Measurements from ENCODE around the gene ATOH7.

The ATOH7 gene

DNA sequence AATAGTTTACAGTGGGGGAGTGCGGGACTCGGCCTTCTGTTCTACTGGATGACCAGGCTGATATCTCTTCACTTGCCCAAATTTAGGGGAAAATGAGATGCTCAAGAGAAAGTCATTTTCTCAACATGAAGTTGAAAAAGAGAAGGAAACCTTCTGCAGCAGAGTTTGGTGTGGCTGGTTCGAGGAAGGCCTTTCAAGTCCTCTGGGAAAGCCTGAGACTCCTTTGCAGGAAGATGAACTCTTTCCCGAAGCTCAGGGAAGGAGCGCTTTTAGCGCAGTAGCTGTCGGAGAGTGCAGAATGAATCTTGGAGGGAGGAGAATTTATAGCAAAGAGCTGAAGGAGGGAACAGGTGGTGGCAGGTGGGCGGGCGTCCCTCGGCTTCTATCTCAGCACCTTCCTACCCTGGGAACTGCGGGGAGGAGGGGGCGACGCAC is at the start of gene ATOH7:
Gene ATOH7, minus strand, starts transcription at position 297 of the 435 bp plus-strand sequence. CDS start 436 bp downstream, outside the sequence.
- TF ChIP-seq CTCF (IDR thresholded peaks at IDR 0.05), result no peak

DNA sequence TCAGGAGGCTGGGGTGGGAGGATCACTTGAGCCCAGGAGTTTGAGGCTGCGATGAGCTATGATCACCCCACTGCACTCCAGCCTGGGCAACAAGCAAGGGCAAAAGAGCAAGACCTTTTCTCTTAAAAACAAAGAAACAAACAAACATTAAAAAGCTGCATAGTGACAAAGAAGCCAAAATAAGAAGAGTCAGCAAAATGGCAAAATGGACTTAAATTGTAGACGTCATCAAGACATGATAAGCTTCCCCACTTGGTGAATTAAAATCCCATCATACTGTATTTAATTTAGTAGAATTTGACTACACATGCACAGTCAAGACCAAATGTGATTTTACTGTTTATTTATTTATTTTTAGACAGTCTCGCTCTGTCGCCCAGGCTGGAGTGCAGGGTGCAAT is 48.8 kb upstream of the ATOH7 start:
- no peak for TF ChIP-seq CTCF (IDR thresholded peaks at IDR 0.05)

- no peak for TF ChIP-seq CTCF (IDR thresholded peaks at IDR 0.05)
These were observed 44.3 kb upstream of the ATOH7 start for GRCh38 chr10:68276224-68276623.

DNA sequence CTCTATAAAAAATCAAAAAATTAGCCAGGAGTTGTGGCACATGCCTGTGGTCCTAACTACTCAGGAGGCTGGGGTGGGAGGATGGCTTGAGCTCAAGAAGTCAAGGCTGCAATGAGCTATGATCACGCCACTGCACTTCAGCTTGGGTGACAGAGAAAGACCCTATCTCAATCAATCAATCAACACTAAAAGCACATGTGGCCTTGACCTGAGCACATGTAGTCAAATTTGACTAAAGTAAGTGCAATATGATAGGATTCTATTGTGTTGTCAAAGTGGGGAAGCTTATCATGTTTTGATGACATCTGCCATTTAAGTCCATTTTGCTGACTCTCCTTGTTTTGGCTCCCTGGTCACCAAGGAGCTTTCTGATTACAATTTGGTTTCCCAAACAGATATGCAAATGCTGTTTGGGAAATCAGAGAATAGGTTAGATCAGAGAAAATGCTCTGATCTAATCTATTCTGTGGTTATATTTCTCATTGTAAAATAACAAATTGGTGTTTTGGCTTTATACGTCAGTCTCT is 43.8 kb upstream of the ATOH7 start:
- no peak for TF ChIP-seq CTCF (IDR thresholded peaks at IDR 0.05)

DNA sequence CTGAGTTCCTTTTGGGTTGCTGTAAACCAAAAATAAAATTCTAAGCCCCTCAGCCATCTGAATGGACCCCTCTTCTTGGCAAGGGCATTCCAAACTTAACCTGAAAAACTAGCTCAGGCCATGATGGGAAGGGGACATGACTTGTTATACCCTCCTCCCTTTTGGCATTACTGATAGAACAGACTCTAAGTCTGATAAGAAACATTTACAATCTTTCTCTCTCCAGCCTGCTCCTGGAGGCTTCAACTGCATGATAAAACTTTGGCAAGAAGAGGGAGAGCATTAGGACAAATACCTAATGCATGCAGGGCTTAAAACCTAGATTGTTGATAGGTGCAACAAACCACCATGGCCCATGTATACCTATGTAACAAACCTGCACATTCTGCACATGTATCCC is 40.9 kb upstream of the ATOH7 start:
- TF ChIP-seq CTCF (IDR thresholded peaks at IDR 0.05), result no peak

- no peak for TF ChIP-seq CTCF (IDR thresholded peaks at IDR 0.05)
These were observed 39.4 kb upstream of the ATOH7 start for GRCh38 chr10:68271196-68271882.

- no peak for TF ChIP-seq CTCF (IDR thresholded peaks at IDR 0.05)
These were observed 37.8 kb upstream of the ATOH7 start for GRCh38 chr10:68269562-68270290.
